Measurements from ENCODE around the gene KRT77.

- TF ChIP-seq, protein P1, sequence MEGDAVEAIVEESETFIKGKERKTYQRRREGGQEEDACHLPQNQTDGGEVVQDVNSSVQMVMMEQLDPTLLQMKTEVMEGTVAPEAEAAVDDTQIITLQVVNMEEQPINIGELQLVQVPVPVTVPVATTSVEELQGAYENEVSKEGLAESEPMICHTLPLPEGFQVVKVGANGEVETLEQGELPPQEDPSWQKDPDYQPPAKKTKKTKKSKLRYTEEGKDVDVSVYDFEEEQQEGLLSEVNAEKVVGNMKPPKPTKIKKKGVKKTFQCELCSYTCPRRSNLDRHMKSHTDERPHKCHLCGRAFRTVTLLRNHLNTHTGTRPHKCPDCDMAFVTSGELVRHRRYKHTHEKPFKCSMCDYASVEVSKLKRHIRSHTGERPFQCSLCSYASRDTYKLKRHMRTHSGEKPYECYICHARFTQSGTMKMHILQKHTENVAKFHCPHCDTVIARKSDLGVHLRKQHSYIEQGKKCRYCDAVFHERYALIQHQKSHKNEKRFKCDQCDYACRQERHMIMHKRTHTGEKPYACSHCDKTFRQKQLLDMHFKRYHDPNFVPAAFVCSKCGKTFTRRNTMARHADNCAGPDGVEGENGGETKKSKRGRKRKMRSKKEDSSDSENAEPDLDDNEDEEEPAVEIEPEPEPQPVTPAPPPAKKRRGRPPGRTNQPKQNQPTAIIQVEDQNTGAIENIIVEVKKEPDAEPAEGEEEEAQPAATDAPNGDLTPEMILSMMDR (IDR thresholded peaks at IDR 0.05; ENCODE audit: low read length), result no peak
- TF ChIP-seq EZH2 (optimal IDR thresholded peaks at IDR 0.05; ENCODE audit: low read depth, low read length) (no peak), EZH2phosphoT487 (IDR thresholded peaks at IDR 0.05; ENCODE audit: low read length) (no peak)
These were observed 27.2 kb downstream of the KRT77 start for GRCh38 chr12:52676163-52676562.
